ENCODE results near the gene KCNQ1. TPM values are rescaled to one million over a fixed set of nuclear protein-coding genes. Genes with fewer than 3 reads are reported as not detected.
A peak's percentile ranks its signal among the peaks of the same experiment; 100 is the strongest.

KCNQ1 gene
- total and polyA plus RNA-seq, 9 of the 15 experiments (the other 6 are each of a cell fraction or from before 2014, with no cell fraction given), result 0.44 TPM; not detected in 8

GRCh38 chr11:2662024-2662312, 217.2 kb downstream of the KCNQ1 start:
- peaks cover 33% of the 10 kb centered on the region for H3K9me3 ChIP-seq (replicated peaks; ENCODE audit: control insufficient read depth, insufficient read depth, low read depth, low read length)
- H3K27ac ChIP-seq (ENCODE audit: extremely low read depth, low read depth, low read length), result no peak overlapping the region
- ATAC-seq (no peak), DNase-seq (ENCODE audit: extremely low read depth in 1 of 4, low spot score in 3 of 4) (no peak), FAIRE-seq (no peak)
- no peak overlapping the region for H3K4me2 ChIP-seq (ENCODE audit: insufficient read depth, low read length)
- no peaks in the 10 kb centered on the region for H3K27me3 ChIP-seq (ENCODE audit: control insufficient read depth in 2 of 2, insufficient read depth in 2 of 2, low read length in 2 of 2)
- intact Hi-C loops (cut with micrococcal nuclease), result no loop called here
- no peak overlapping the region for H3K9ac ChIP-seq (ENCODE audit: insufficient read depth in 1 of 2, low read depth in 2 of 2, low read length in 2 of 2)
- peaks cover 10% of the 10 kb centered on the region; the same call in 1 of the 3 replicates for H3K36me3 ChIP-seq (ENCODE audit: control insufficient read depth, insufficient read depth, low read length)
- H3K4me3 ChIP-seq, result no peak overlapping the region
- H3K9me1 ChIP-seq (ENCODE audit: control insufficient read depth, insufficient read depth, low read length), result no peaks in the 10 kb centered on the region
- ChIA-PET POLR2A (interaction anchor here (0.7 kb wide), 1 partner anchor 1311 kb away, joined by 3 read pairs; no protein-coding TSS in a partner anchor), CTCF (ENCODE audit: low intra/inter-chr PET ratio) (no interaction called here)
- H3K4me1 ChIP-seq (replicated peaks in 1 of 2; ENCODE audit: control insufficient read depth in 2 of 2, insufficient read depth in 2 of 2, low read length in 2 of 2), result no peaks in the 10 kb centered on the region
- no TSS peak for BruUV-seq (replicated peaks)
- TF ChIP-seq POLR2A (conservative IDR thresholded peaks at IDR 0.05) (no peak), POLR2G (IDR thresholded peaks at IDR 0.05; ENCODE audit: low read depth, low read length) (0 out of 2 replicates have a peak, but pooled peaks have one; percentile 9)
- H3K79me2 ChIP-seq (ENCODE audit: control insufficient read depth, insufficient read depth, low read length), result 0 out of 3 replicates have a peak, but pooled peaks cover 3% of the 10 kb centered on the region
- H4K20me1 ChIP-seq (replicated peaks; ENCODE audit: control insufficient read depth, insufficient read depth, low read length), result no peaks in the 10 kb centered on the region
- H2AFZ ChIP-seq (ENCODE audit: low read depth, low read length), result no peak overlapping the region
- 70% methylated on average over 5 of the region's 5 CpGs for WGBS (ENCODE audit: insufficient coverage, low coverage, missing lambda C conversion rate)
- in situ Hi-C loops (cut with MboI), result no loop called here

- 0 out of 3 replicates have a peak, but pooled peaks cover 3% of the 10 kb centered on the region for H3K79me2 ChIP-seq (ENCODE audit: control insufficient read depth, insufficient read depth, low read length)
- H3K27ac ChIP-seq (ENCODE audit: extremely low read depth, low read depth, low read length), result no peak overlapping the region
- ATAC-seq (no peak), DNase-seq (ENCODE audit: extremely low read depth in 1 of 4, low spot score in 3 of 4) (no peak), FAIRE-seq (no peak)
- no peaks in the 10 kb centered on the region for H4K20me1 ChIP-seq (replicated peaks; ENCODE audit: control insufficient read depth, insufficient read depth, low read length)
- no peaks in the 10 kb centered on the region for H3K9me1 ChIP-seq (ENCODE audit: control insufficient read depth, insufficient read depth, low read length)
- H3K4me1 ChIP-seq (replicated peaks in 1 of 2; ENCODE audit: control insufficient read depth in 2 of 2, insufficient read depth in 2 of 2, low read length in 2 of 2), result no peaks in the 10 kb centered on the region
- peaks cover 32% of the 10 kb centered on the region for H3K9me3 ChIP-seq (replicated peaks; ENCODE audit: control insufficient read depth, insufficient read depth, low read depth, low read length)
- intact Hi-C loops (cut with micrococcal nuclease), result no loop called here
- no peak overlapping the region for H3K4me3 ChIP-seq
- WGBS (ENCODE audit: insufficient coverage, low coverage, missing lambda C conversion rate), result 53% methylated on average over 18 of the region's 19 CpGs
- H3K27me3 ChIP-seq (ENCODE audit: control insufficient read depth in 2 of 2, insufficient read depth in 2 of 2, low read length in 2 of 2), result no peaks in the 10 kb centered on the region
- no peak overlapping the region for H3K9ac ChIP-seq (ENCODE audit: insufficient read depth in 1 of 2, low read depth in 2 of 2, low read length in 2 of 2)
- POLR2A ChIA-PET, result interaction anchor here (0.6 kb wide), 1 partner anchor 573 kb away, joined by 3 read pairs; no protein-coding TSS in a partner anchor
- in situ Hi-C loops (cut with MboI), result no loop called here
- CTCF ChIA-PET (ENCODE audit: low intra/inter-chr PET ratio), result no interaction called here
- H2AFZ ChIP-seq (ENCODE audit: low read depth, low read length), result no peak overlapping the region
- TF ChIP-seq E2F3 (CRISPR knock-in tag; IDR thresholded peaks at IDR 0.05), result no peak
- peak; percentile 62 for TF ChIP-seq POLR2G (IDR thresholded peaks at IDR 0.05; ENCODE audit: low read depth, low read length)
- no peak for TF ChIP-seq ZNF444 (CRISPR knock-in tag; IDR thresholded peaks at IDR 0.05)
- BruUV-seq (replicated peaks), result no TSS peak
- peaks cover 10% of the 10 kb centered on the region; the same call in 1 of the 3 replicates for H3K36me3 ChIP-seq (ENCODE audit: control insufficient read depth, insufficient read depth, low read length)
- no peak overlapping the region for H3K4me2 ChIP-seq (ENCODE audit: insufficient read depth, low read length)
These were observed 217.9 kb downstream of the KCNQ1 start for GRCh38 chr11:2662430-2663299.
